ENCODE results near the gene RUVBL2.
"Not testable (repeated sequence)": the region's sequence is repeated elsewhere in the genome, so short reads cannot be mapped to it uniquely, and the experiment has no call there.

Gene RUVBL2

DNA sequence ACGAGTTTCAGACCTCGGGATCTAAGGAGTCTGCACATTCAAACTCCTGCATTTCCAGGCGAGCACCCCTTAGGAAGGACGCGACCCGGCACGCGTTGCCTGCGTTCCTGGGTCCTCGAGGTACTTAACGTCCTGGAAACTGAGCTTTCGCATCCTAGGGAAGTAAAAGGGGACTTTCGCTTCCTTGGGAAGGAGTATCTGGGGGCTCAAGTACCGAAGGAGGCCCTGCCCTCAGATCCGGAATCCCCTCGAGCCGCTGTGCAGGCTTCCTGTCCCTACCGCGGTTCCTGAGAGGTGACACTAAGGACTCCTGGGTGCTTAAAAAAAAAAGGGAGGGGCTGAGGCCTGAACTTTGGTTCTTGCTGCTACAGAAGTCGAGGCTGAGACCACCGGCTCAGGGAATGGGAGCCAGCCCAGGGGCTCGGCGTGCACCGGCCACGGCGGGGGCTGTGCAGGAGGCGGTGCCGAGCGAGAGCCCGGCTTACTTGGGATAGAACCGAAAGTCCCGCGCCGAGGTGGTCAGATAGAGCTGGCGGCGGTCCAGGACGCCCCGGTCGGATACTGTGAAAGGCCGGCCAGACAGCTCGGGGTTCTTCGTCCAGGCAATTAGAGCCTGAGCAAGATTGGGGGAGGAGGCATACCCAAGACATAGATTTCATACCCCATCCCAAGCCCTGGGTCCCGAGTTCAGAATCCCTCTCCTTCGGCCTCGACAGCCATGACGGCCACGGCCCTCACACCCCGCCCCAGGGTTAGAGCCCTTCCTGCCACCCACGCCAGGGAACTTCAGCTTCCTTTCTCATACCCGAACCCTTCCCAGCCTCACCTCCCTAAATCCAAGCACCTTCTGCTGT is 24.9 kb downstream of the RUVBL2 start:
- DNase-seq, result peak; percentile 36

DNA sequence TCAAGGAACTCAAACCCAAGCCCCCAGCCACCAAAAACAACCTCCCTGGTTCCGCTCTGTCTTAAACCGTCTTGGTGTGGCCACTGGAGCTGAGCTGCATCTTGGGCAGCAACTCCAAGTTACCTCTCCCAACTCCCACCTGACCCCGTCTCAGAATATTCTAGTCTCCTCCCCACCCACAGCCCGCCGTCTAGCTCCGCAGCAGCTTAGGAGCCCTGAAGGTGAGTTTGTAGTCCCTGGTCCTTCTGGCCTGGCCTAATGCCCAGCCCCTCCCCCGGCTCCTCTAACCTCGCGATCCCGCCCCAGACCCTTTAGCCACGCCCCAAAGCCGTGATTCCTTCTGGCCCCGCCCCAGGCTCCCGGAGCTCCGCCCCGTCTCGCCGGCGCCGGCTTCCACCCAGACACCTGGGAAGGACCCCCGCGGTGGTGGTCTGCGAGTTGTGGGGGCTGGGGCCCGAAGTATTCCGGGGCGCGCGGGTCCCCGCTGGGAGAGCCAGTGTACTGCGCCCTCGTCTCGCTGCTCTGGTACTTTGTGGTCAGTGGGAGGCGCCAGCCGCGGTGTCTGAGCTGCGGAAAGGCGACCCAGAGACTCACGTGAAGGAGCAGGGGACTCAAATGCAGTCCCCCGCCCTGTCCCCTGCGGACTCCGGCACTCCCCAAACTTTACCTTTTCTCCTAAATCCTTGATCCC is 25.7 kb downstream of the RUVBL2 start:
- peak; percentile 72 for DNase-seq

DNA sequence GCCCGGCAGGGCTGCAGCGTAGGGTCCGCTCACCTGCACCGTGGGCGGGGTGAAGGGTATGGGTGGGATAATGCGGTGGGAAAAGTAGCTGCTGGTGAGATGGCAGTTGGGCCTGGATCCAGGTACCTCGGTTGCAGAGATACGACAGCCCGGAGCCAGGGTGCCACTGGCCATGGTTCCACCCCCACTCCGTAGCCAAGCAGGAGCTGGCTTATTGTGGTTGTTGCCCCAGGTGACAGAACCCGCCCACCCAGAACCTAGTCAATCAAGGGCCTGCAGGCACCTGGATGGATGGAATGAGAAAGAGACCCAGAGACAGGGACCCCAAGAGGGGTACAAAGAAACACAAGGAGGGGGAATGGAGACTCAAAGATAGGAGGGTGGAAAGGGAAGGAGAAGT is 26.7 kb downstream of the RUVBL2 start:
- no peak for DNase-seq

DNA sequence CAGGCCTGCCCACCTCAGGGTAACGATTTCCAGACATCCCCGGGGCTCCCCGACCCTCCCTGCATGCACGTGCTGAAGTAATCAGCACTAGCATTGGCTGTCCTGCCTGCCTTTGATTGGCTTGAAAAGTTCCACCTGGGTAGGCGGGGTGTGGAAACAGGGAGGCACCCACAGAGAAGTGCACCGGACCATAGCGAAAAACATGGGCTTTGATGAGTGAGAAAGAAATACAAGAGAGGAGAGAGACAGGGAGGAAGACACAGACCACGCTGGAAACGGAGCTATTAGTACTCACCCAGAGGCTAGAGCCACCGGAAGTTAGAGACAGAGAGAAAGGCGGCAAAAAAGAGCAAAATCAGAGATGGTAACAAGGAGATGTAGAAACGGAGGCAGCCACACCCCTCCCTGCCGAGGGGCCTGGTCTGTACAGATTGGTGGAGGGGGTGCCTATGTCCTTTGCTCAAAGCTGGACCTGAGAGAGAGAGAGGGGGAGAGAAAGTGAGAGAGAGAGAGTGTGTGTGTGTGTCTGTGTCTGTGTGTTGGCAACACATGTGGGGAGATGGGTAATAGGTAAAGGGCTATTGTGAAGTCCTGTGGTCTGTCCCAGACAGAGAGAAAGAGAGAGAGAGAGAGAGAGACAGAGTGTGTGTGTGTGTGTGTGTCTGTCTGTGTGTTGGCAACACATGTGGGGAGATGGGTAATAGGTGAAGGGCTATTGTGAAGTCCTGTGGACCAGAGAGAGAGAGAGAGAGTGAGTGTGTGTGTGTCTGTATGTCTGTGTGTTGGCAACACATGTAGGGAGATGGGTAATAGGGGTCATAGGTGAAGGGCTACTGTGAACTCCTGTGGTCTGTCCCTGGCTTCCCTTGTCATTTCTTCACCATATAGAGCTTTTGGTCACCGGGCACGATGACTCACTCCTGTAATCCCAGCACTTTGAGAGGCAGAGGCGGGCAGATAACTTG is 27.5 kb downstream of the RUVBL2 start:
- DNase-seq, result no peak

DNA sequence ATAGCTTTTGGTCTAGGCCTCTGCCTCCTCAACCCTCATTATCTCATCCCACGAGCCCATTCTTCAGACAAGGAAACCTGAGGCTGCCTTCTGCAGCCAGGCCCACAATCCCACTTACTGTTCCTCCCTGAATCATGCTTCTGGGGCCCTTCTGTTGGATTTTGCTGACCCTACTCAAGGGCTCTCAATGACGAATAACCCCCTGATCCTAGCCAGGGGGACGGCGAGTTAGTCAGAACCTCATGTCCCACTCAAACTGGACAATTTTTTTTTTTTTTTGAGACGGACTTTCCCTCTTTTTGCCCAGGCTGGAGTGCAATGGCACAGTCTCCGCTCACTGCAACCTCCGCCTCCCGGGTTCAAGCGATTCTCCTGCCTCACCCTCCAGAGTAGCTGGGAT is 28.4 kb downstream of the RUVBL2 start:
- DNase-seq, result no peak

DNA sequence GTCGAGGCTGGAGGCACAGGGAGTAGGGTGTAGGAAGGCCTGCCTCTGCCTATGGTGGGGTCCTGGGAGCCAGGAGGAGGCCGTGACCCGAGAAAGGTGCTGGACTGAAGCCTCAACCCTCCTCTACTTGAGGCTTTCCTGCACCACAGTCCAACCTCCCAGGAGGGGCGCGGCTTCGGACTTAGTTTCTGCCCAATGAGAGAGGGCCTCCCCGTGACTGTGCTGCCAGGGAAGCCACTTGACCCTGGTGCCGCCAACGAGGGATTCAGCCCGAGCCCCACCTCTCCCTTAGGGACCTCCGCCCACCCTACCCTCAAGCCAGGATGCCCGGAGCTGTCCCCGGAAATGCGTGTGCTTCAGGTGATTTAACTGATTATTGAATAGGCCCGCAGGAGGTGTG is 30.5 kb downstream of the RUVBL2 start, which contains the start of gene CGB3:
TSS of gene CGB3 (minus strand) at position 101 of the 400 bp plus-strand sequence. CDS start 362 bp downstream, outside the sequence.
- DNase-seq, result not testable (repeated sequence)

DNA sequence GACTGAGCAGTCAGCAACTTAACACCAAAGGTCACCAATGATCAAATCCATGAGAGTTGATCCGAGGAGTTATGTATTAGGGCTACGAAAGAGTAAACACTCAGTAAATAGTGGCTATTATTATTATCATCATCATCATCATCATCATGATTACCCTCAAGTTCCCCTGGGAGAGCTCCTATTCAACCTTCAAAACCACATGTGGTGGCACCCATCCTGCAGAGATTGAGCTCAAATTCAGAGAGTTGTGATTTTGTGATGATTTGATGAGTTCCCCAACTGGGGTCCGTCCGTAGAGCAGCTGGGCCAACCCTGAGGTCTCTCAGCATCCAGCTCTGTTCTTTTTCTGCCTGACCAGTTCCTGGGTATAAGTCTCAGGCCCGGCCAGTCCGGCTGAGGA is 31.4 kb downstream of the RUVBL2 start:
- not testable (repeated sequence) for DNase-seq

DNA sequence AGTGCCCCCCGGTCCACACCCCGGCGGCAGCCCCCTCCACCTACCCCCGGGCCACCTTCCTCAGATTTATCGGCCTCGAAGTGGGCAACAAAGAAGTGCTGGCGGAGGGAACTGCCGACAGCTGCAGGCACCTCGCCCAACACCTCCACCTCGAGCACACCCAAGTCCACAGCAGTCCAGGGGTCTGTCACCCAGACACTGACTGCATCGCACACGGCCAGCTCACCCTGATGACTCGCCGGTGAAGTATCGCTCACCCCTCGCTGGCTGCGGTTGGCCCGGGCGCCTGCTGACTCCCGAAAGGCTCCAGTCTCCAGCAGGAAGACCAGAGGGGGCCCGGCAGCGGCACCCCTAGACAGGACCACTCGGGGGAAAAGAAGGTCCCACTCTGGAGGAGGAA is 31.9 kb downstream of the RUVBL2 start:
- not testable (repeated sequence) for DNase-seq

DNA sequence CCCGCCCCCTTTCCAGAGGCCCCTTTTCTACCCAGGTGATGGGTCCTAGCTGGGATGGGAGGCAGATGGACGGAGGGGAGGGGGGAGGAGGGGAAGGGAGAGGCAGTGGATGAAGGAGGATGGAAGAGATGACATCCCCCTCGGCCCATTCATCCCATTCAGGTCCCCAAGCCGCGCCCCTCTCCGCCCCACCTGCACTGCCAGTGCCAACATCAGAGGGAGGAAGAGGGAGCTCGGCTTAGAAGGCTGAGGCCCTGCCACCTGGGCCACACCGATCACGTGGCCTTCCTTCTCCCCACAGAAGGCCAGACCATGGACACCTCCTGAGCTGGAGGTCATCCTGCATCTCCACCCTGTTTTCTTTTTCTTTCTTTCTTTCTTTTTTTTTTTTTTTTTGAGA is 35.0 kb downstream of the RUVBL2 start:
- DNase-seq, result not testable (repeated sequence)

DNA sequence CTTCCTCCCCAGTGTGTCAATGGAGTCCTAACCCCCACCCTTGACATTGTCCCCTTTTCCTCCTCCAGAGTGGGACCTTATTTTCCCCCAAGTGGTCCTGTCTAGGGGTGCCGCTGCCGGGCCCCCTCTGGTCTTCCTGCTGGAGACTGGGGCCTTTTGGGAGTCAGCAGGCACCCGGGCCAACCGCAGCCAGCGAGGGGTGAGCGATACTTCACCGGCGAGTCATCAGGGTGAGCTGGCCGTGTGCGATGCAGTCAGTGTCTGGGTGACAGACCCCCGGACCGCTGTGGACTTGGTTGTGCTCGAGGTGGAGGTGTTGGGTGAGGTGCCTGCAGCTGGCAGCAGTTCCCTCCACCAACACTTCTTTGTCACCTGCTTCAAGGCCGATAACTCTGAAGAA is 36.1 kb downstream of the RUVBL2 start:
- not testable (repeated sequence) for DNase-seq

DNA sequence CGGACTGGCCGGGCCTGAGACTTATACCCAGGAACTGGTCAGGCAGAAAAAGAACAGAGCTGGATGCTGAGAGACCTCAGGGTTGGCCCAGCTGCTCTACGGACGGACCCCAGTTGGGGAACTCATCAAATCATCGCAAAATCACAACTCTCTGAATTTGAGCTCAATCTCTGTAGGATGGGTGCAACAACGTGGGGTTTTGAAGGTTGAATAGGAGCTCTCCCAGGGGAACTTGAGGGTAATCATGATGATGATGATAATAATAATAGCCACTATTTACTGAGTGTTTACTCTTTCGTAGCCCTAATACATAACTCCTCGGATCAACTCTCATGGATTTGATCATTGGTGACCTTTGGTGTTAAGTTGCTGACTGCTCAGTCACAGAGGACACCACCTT is 36.6 kb downstream of the RUVBL2 start:
- DNase-seq, result not testable (repeated sequence)

DNA sequence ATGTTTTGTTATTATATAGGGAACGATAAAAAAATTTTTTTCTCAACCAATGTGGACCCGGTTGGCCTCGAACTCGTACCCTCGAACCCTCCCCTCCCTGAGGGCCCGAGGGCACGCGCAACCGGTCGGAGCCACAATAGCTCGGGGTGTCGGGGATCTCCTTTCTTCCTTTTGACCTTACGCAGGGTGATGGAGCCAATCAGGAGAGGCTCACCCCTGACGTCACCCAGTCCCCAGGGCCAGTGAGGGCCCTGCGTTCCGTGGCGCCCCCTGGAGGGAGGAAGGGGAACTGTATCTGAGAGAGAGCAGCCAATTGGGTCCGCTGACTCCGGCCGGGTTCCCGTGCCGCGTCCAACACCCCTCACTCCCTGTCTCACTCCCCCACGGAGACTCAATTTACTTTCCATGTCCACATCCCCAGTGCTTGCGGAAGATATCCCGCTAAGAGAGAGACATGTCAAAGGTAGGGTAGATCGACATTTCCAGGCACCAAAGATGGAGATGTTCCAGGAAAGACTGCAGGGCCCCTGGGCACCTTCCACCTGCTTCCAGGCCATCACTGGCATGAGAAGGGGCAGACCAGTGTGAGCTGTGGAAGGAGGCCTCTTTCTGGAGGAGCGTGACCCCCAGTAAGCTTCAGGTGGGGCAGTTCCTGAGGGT is 38.1 kb downstream of the RUVBL2 start, which contains the start of gene CGB2:
TSS of gene CGB2 (plus strand) at position 249 of the 660 bp plus-strand sequence. CDS start at position 455, 206 bp downstream.
- peak; percentile 62 for DNase-seq

DNA sequence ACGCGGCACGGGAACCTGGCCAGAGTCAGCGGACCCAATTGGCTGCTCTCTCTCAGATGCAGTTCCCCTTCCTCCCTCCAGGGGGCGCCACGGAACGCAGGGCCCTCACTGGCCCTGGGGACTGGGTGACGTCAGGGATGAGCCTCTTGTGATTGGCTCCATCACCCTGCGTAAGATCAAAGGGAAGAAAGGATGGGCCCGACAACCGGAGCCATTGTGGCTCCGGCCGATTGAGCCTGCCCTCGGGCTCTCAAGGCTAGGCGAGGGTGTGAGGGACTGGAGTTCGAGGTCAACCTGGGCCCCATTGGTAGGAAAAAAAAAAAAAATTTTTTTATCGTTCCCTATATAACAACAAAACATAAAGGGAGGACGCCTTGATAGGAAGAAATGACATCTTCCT is 43.1 kb downstream of the RUVBL2 start, which contains the start of gene CGB1:
TSS of gene CGB1 (minus strand) at position 81 of the 400 bp plus-strand sequence. CDS start 184 bp downstream, outside the sequence.
- DNase-seq, result peak; percentile 32

DNA sequence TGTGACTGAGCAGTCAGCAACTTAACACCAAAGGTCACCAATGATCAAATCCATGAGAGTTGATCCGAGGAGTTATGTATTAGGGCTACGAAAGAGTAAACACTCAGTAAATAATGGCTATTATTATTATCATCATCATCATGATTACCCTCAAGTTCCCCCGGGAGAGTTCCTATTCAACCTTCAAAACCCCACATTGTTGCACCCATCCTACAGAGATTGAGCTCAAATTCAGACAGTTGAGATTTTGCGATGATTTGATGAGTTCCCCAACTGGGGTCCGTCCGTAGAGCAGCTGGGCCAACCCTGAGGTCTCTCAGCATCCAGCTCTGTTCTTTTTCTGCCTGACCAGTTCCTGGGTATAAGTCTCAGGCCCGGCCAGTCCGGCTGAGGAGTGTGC is 44.4 kb downstream of the RUVBL2 start:
- not testable (repeated sequence) for DNase-seq

DNA sequence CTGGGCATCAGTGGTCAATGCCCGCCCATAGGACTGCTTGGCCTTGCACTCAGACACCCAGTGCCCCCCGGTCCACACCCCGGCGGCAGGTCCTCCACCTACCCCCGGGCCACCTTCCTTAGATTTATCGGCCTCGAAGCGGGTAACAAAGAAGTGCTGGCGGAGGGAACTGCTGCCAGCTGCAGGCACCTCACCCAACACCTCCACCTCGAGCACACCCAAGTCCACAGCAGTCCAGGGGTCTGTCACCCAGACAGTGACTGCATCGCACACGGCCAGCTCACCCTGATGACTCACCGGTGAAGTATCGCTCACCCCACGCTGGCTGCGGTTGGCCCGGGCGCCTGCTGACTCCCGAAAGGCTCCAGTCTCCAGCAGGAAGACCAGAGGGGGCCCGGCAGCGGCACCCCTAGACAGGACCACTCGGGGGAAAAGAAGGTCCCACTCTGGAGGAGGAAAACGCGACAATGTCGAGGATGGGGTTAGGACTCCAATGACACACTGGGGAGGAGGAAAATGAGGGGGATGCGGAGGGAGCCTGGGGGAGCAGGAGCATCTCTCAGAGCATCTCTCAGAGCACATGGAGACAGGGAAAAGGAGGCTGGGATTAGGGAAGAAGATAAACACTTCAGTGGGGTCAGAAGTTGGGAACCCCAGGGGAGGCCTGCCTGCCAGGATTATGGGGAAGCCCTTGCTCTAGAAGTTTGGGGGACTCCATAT is 45.0 kb downstream of the RUVBL2 start:
- not testable (repeated sequence) for DNase-seq

DNA sequence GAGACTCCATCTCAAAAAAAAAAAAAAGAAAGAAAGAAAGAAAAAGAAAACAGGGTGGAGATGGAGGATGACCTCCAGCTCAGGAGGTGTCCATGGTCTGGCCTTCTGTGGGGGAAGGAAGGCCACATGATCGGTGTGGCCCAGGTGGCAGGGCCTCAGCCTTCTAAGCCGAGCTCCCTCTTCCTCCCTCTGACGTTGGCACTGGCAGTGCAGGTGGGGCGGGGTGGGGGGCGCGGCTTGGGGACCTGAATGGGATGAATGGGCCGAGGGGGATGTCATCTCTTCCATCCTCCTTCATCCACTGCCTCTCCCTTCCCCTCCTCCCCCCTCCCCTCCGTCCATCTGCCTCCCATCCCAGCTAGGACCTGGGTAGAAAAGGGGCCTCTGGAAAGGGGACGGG is 46.0 kb downstream of the RUVBL2 start:
- not testable (repeated sequence) for DNase-seq

DNA sequence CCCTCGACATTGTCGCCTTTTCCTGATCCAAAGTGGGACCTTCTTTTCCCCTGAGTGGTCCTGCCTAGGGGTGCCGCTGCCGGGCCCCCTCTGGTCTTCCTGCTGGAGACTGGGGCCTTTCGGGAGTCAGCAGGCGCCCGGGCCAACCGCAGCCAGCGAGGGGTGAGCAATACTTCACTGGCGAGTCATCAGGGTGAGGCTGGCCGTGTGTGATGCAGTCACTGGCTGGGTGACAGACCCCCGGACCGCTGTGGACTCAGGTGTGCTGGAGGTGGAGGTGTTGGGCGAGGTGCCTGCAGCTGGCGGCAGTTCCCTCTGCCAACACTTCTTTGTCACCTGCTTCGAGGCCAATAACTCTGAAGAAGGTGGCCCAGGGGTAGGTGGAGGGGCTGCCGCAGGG is 48.5 kb downstream of the RUVBL2 start:
- DNase-seq, result no peak

DNA sequence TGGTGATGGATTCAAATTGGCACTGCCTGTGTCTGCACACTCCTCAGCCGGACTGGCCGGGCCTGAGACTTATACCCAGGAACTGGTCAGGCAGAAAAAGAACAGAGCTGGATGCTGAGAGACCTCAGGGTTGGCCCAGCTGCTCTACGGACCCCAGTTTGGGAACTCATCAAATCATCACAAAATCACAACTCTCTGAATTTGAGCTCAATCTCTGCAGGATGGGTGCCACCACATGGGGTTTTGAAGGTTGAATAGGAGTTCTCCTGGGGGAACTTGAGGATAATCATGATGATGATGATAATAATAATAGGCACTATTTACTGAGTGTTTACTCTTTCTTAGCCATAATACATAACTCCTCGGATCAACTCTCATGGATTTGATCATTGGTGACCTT is 49.0 kb downstream of the RUVBL2 start:
- DNase-seq, result not testable (repeated sequence)

DNA sequence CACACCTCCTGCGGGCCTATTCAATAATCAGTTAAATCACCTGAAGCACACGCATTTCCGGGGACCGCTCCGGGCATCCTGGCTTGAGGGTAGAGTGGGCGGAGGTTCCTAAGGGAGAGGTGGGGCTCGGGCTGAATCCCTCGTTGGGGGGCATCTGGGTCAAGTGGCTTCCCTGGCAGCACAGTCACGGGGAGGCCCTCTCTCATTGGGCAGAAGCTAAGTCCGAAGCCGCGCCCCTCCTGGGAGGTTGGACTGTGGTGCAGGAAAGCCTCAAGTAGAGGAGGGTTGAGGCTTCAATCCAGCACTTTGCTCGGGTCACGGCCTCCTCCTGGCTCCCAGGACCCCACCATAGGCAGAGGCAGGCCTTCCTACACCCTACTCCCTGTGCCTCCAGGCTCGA is 49.9 kb downstream of the RUVBL2 start, which contains the start of gene CGB5:
TSS of gene CGB5 (plus strand) at position 301 of the 400 bp plus-strand sequence. CDS start 362 bp downstream, outside the sequence.
- not testable (repeated sequence) for DNase-seq

DNA sequence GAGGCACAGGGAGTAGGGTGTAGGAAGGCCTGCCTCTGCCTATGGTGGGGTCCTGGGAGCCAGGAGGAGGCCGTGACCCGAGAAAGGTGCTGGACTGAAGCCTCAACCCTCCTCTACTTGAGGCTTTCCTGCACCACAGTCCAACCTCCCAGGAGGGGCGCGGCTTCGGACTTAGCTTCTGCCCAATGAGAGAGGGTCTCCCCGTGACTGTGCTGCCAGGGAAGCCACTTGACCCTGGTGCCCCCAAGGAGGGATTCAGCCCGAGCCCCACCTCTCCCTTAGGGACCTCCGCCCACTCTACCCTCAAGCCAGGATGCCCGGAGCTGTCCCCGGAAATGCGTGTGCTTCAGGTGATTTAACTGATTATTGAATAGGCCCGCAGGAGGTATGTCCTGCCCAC is 55.3 kb downstream of the RUVBL2 start, which contains the start of gene CGB8:
TSS of gene CGB8 (minus strand) at position 101 of the 400 bp plus-strand sequence. CDS start 372 bp downstream, outside the sequence.
- not testable (repeated sequence) for DNase-seq

DNA sequence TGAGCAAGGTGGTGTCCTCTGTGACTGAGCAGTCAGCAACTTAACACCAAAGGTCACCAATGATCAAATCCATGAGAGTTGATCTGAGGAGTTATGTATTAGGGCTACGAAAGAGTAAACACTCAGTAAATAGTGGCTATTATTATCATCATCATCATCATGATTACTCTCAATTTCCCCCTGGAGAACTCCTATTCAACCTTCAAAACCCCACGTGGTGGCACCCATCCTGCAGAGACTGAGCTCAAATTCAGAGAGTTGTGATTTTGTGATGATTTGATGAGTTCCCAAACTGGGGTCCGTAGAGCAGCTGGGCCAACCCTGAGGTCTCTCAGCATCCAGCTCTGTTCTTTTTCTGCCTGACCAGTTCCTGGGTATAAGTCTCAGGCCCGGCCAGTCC is 56.1 kb downstream of the RUVBL2 start:
- not testable (repeated sequence) for DNase-seq

Measured in CD4-positive, alpha-beta T cell treated with Interleukin-17A for 1 hour (primary cell).